Measurements from ENCODE around the gene BLACAT1.
A peak's percentile ranks its signal among the peaks of the same experiment; 100 is the strongest.

The BLACAT1 gene

GRCh38 chr1:205493241-205494085 is 37.6 kb upstream of the BLACAT1 start:
- H3K4me3 ChIP-seq (ENCODE audit: low read depth, low read length), result no peak overlapping the region
- peak; percentile 78 for DNase-seq (ENCODE audit: low read depth, low spot score)
- TF ChIP-seq CTCF (IDR thresholded peaks at IDR 0.05; ENCODE audit: low read depth, low read length), result no peak
- in situ Hi-C loops (cut with HindIII; ENCODE audit: low sequenced_read_pairs), result no loop called here

GRCh38 chr1:205492774-205493173 is 36.9 kb upstream of the BLACAT1 start:
- in situ Hi-C loops (cut with HindIII; ENCODE audit: low sequenced_read_pairs), result no loop called here
- DNase-seq (ENCODE audit: low read depth, low spot score), result no peak
- no peak overlapping the region for H3K4me3 ChIP-seq (ENCODE audit: low read depth, low read length)
- no peak for TF ChIP-seq CTCF (IDR thresholded peaks at IDR 0.05; ENCODE audit: low read depth, low read length)

GRCh38 chr1:205492201-205492667 is 36.4 kb upstream of the BLACAT1 start:
- in situ Hi-C loops (cut with HindIII; ENCODE audit: low sequenced_read_pairs), result no loop called here
- no peak overlapping the region for H3K4me3 ChIP-seq (ENCODE audit: low read depth, low read length)
- DNase-seq (ENCODE audit: low read depth, low spot score), result no peak
- TF ChIP-seq CTCF (IDR thresholded peaks at IDR 0.05; ENCODE audit: low read depth, low read length), result no peak

- in situ Hi-C loops (cut with HindIII; ENCODE audit: low sequenced_read_pairs), result no loop called here
- TF ChIP-seq CTCF (IDR thresholded peaks at IDR 0.05; ENCODE audit: low read depth, low read length), result no peak
- no peak for DNase-seq (ENCODE audit: low read depth, low spot score)
- H3K4me3 ChIP-seq (ENCODE audit: low read depth, low read length), result no peak overlapping the region
Observed at GRCh38 chr1:205491794-205492193, 35.9 kb upstream of the BLACAT1 start.

GRCh38 chr1:205488074-205488723 is 32.4 kb upstream of the BLACAT1 start:
- peak; percentile 52 for DNase-seq (ENCODE audit: low read depth, low spot score)
- in situ Hi-C loops (cut with HindIII; ENCODE audit: low sequenced_read_pairs), result no loop called here
- peak; percentile 79 for TF ChIP-seq CTCF (IDR thresholded peaks at IDR 0.05; ENCODE audit: low read depth, low read length)
- H3K4me3 ChIP-seq (ENCODE audit: low read depth, low read length), result no peak overlapping the region

GRCh38 chr1:205486258-205486657 is 30.4 kb upstream of the BLACAT1 start:
- no peak overlapping the region for H3K4me3 ChIP-seq (ENCODE audit: low read depth, low read length)
- TF ChIP-seq CTCF (IDR thresholded peaks at IDR 0.05; ENCODE audit: low read depth, low read length), result no peak
- no peak for DNase-seq (ENCODE audit: low read depth, low spot score)
- in situ Hi-C loops (cut with HindIII; ENCODE audit: low sequenced_read_pairs), result no loop called here
